NT2/D1 (cell line): ENCODE data around the gene SLC39A6.

ENCODE experiments used
- YY1 ChIP-seq: IDR thresholded peaks from 2 replicates; pipeline ENCODE4 v1.6.1; 2011; ENCODE audit not compliant: insufficient read length, insufficient read depth
- ZNF274 ChIP-seq: IDR thresholded peaks from 2 replicates; pipeline ENCODE4 v1.6.1; 2011; ENCODE audit warnings: mild to moderate bottlenecking, low read depth, low read length

DNA sequence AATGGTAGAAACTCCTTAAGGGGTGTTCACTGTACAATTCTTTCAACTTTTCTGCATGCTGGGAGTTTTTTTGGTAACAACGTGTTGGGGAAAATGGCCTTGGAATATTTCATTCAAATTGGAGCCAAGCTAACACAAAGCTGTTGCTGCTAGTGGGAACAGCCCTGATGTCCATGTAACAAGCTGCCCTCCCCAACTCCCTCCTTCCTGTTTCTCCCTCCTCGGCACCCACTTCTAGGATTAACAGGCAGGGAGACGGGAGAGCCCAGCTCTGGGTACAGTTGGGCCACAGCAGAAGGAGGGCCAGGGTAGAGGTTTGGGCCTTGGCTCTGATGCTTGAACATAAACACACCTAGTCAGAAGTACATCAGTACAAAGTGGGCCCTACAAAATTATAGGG, 48.8 kb upstream of the SLC39A6 start:
- TF ChIP-seq YY1 (no peak), ZNF274 (no peak)
